Measurements from ENCODE around the gene CALR.
A peak's percentile ranks its signal among the peaks of the same experiment; 100 is the strongest.
"Not testable (repeated sequence)": the region's sequence is repeated elsewhere in the genome, so short reads cannot be mapped to it uniquely, and the experiment has no call there.

The CALR gene

GRCh38 chr19:12954612-12954962 is 16.2 kb downstream of the CALR start:
- H3K9ac ChIP-seq (ENCODE audit: low read length): 0 out of 2 replicates have a peak overlapping the region, but pooled peaks have one; percentile 10
- no peaks in the 10 kb centered on the region; the same call in 1 of the 2 replicates for H4K20me1 ChIP-seq (ENCODE audit: low read depth, low read length)
- no peak for TF ChIP-seq EZH2phosphoT487 (conservative IDR thresholded peaks at IDR 0.05; ENCODE audit: low read length)
- TF ChIP-seq CTCF (IDR thresholded peaks at IDR 0.05; ENCODE audit: insufficient read depth, low read length, poor library complexity, severe bottlenecking): no peak
- H3K27ac ChIP-seq (ENCODE audit: low read depth, low read length): peak overlapping the region; percentile 56
- no peaks in the 10 kb centered on the region for H3K9me3 ChIP-seq (ENCODE audit: insufficient read depth, low read length)
- H3K79me2 ChIP-seq (ENCODE audit: insufficient read depth, low read length): peaks cover 23% of the 10 kb centered on the region
- H2AFZ ChIP-seq (ENCODE audit: low read depth, low read length, severe bottlenecking): no peak overlapping the region
- H3K27me3 ChIP-seq (ENCODE audit: low read length): no peaks in the 10 kb centered on the region
- H3F3A ChIP-seq (ENCODE audit: insufficient read depth): peaks cover 43% of the 10 kb centered on the region
- peak overlapping the region; percentile 69 for H3K4me2 ChIP-seq (ENCODE audit: low read depth, low read length, poor library complexity, severe bottlenecking)
- H3K36me3 ChIP-seq (ENCODE audit: low read length): 0 out of 2 replicates have a peak, but pooled peaks cover 7% of the 10 kb centered on the region
- no peaks in the 10 kb centered on the region for H3K9me2 ChIP-seq (replicated peaks; ENCODE audit: insufficient read depth, low read length)
- H3K4me3 ChIP-seq (ENCODE audit: insufficient read depth, low read length, poor library complexity, severe bottlenecking): no peak overlapping the region

GRCh38 chr19:12955575-12955974 is 17.2 kb downstream of the CALR start:
- not testable (repeated sequence) for H3K9me2 ChIP-seq (replicated peaks; ENCODE audit: insufficient read depth, low read length); H3K27me3 ChIP-seq (ENCODE audit: low read length); H3K36me3 ChIP-seq (ENCODE audit: low read length); H4K20me1 ChIP-seq (ENCODE audit: low read depth, low read length); H3K9me3 ChIP-seq (ENCODE audit: insufficient read depth, low read length); H2AFZ ChIP-seq (ENCODE audit: low read depth, low read length, severe bottlenecking)
- Histone ChIP-seq H3F3A (ENCODE audit: insufficient read depth) (peaks cover 43% of the 10 kb centered on the region), H3K79me2 (ENCODE audit: insufficient read depth, low read length) (peaks cover 23% of the 10 kb centered on the region), H3K4me3 (ENCODE audit: insufficient read depth, low read length, poor library complexity, severe bottlenecking) (peak overlapping the region; percentile 66), H3K27ac (ENCODE audit: low read depth, low read length) (peak overlapping the region; percentile 72), H3K9ac (ENCODE audit: low read length) (peak overlapping the region; percentile 80), H3K4me2 (ENCODE audit: low read depth, low read length, poor library complexity, severe bottlenecking) (peak overlapping the region; percentile 69)

- Histone ChIP-seq H4K20me1 (ENCODE audit: low read depth, low read length) (no peaks in the 10 kb centered on the region; the same call in 1 of the 2 replicates), H3K36me3 (ENCODE audit: low read length) (0 out of 2 replicates have a peak, but pooled peaks cover 7% of the 10 kb centered on the region), H3K4me3 (ENCODE audit: insufficient read depth, low read length, poor library complexity, severe bottlenecking) (peak overlapping the region; percentile 66), H3K27ac (ENCODE audit: low read depth, low read length) (peak overlapping the region; percentile 72), H2AFZ (ENCODE audit: low read depth, low read length, severe bottlenecking) (no peak overlapping the region), H3F3A (ENCODE audit: insufficient read depth) (peaks cover 43% of the 10 kb centered on the region), H3K9me2 (replicated peaks; ENCODE audit: insufficient read depth, low read length) (no peaks in the 10 kb centered on the region), H3K9ac (ENCODE audit: low read length) (peak overlapping the region; percentile 80), H3K4me2 (ENCODE audit: low read depth, low read length, poor library complexity, severe bottlenecking) (peak overlapping the region; percentile 69), H3K79me2 (ENCODE audit: insufficient read depth, low read length) (peaks cover 23% of the 10 kb centered on the region), H3K27me3 (ENCODE audit: low read length) (no peaks in the 10 kb centered on the region), H3K9me3 (ENCODE audit: insufficient read depth, low read length) (no peaks in the 10 kb centered on the region)
- TF ChIP-seq CTCF (IDR thresholded peaks at IDR 0.05; ENCODE audit: insufficient read depth, low read length, poor library complexity, severe bottlenecking) (no peak), EZH2phosphoT487 (conservative IDR thresholded peaks at IDR 0.05; ENCODE audit: low read length) (no peak)
Measured at GRCh38 chr19:12955996-12956395, 17.6 kb downstream of the CALR start.

- Histone ChIP-seq H3K27ac (ENCODE audit: low read depth, low read length) (peak within 1 kb of the TSS; percentile 72), H3K9me3 (ENCODE audit: insufficient read depth, low read length) (no peaks in the 10 kb centered on the region), H4K20me1 (ENCODE audit: low read depth, low read length) (no peaks in the 10 kb centered on the region; the same call in 1 of the 2 replicates), H3K9ac (ENCODE audit: low read length) (peak within 1 kb of the TSS; percentile 80), H3K36me3 (ENCODE audit: low read length) (0 out of 2 replicates have a peak, but pooled peaks cover 7% of the 10 kb centered on the region), H3K9me2 (replicated peaks; ENCODE audit: insufficient read depth, low read length) (no peaks in the 10 kb centered on the region), H3K4me2 (ENCODE audit: low read depth, low read length, poor library complexity, severe bottlenecking) (peak within 1 kb of the TSS; percentile 69), H3K27me3 (ENCODE audit: low read length) (no peaks in the 10 kb centered on the region), H3K4me3 (ENCODE audit: insufficient read depth, low read length, poor library complexity, severe bottlenecking) (peak within 1 kb of the TSS; percentile 66), H2AFZ (ENCODE audit: low read depth, low read length, severe bottlenecking) (peak within 1 kb of the TSS; percentile 92), H3K79me2 (ENCODE audit: insufficient read depth, low read length) (peaks cover 23% of the 10 kb centered on the region), H3F3A (ENCODE audit: insufficient read depth) (peaks cover 43% of the 10 kb centered on the region)
- TF ChIP-seq CTCF (IDR thresholded peaks at IDR 0.05; ENCODE audit: insufficient read depth, low read length, poor library complexity, severe bottlenecking): no peak
Measured at GRCh38 chr19:12956446-12957388, 18.3 kb downstream of the CALR start, which contains the start of gene GADD45GIP1. Gene GADD45GIP1, minus strand, starts transcription at chr19:12957223. Its CDS starts 11 bp downstream, at chr19:12957212.

GRCh38 chr19:12957389-12957952 is 19.1 kb downstream of the CALR start:
- H3K27me3 ChIP-seq (ENCODE audit: low read length); H4K20me1 ChIP-seq (ENCODE audit: low read depth, low read length); H3K9me2 ChIP-seq (replicated peaks; ENCODE audit: insufficient read depth, low read length); H3K36me3 ChIP-seq (ENCODE audit: low read length); H3K9me3 ChIP-seq (ENCODE audit: insufficient read depth, low read length): not testable (repeated sequence)
- Histone ChIP-seq H2AFZ (ENCODE audit: low read depth, low read length, severe bottlenecking) (peak overlapping the region; percentile 92), H3K9ac (ENCODE audit: low read length) (peak overlapping the region; percentile 80), H3K4me2 (ENCODE audit: low read depth, low read length, poor library complexity, severe bottlenecking) (peak overlapping the region; percentile 69), H3F3A (ENCODE audit: insufficient read depth) (peaks cover 43% of the 10 kb centered on the region), H3K27ac (ENCODE audit: low read depth, low read length) (peak overlapping the region; percentile 72), H3K79me2 (ENCODE audit: insufficient read depth, low read length) (peaks cover 23% of the 10 kb centered on the region), H3K4me3 (ENCODE audit: insufficient read depth, low read length, poor library complexity, severe bottlenecking) (peak overlapping the region; percentile 66)
